ENCODE measurements around the gene POMT2.

Gene POMT2

DNA sequence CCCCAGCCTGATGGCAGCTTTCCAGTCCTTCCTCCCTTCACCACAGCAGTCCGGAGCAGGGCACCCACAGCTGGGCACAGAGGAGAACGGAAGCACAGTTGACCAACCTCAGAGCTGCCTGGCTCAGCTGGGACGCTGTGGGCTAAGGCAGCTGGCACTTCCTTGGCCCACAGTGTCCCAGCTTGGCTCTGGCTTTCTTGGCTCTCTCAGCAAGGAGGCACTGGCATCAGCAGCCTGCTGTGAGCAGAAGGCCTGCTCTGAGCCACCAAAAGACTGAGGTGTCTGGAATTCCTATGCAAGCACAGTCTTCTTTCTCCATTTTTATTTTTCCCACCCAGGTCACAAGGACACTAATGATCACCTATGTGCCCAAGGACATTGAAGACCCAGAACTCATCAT, 82.3 kb downstream of the POMT2 start:
- no peak for DNase-seq

DNA sequence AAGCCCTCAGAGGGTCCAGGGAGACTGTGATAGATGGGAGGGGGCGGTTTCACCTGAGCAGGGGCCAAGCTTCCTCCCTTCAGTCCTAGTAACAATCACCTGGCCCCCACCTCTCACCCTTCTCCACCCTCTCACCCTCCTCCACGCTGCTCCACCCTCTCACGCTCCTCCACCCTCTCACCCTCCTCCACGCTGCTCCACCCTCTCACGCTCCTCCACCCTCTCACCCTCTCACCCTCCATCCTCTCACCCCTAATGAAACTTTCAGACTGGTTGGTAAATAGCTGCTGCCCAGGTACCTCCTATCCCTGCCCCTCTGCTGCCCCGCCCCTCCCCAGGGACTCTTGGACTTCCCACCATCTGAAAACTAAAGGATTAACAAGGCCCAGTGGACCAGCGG, 83.9 kb downstream of the POMT2 start:
- no peak for DNase-seq

DNA sequence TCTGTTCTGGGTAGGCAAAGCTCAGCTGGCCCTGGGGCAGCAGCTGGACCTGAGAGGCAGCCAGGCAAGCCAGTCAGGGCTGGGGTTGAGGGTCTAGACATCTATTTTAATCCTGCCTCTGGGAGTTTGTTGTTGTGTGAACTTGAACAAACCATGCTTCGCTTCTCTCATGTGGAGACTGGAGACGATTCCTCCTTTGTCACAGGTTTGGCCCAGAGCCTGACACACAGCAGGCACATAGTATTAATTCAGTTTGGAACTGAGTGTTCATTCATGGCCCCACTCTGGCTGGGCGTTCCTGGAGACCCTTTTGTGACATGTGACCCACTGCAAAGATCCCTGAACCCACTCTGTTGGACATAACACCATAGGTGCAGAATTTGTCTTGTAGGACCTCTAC, 89.0 kb downstream of the POMT2 start:
- no peak for DNase-seq

DNA sequence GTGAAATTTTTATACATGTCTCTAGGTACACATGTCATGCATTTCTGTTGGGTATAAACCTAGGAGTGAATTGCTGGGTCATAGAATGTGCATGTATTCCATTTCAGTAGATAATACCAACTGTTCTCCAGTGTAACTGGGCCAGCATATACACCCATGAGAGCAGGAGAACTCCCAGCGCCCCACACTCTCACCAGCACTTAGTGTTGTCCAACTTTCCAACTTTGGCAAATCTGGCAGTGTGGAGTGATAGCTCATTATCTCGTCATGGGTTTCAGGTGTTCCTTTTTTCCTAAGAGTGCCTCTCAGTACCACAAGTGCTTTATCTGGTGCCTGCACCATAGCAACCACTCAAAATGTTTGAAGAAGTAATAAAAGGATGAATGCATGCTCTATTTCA, 89.8 kb downstream of the POMT2 start:
- DNase-seq, result no peak

DNA sequence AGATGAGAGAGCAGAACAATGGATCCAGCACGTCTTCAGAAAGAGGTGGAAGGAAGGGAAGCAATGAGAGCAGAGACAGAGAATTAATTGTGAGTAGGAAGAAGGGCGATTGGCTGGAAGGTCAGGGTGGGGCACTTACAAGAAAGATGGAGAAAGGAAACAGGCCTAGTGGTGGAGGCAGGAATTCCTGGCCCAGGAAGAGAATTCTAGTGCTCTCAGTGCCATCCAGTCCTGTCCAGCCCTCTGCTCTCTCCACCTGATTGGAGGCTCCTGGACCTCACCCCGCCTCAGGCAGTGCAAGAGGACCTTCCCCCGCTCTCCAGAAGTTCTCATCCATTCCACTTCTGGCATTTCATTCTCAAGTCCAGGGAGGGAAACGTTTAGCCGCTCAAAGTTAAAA, 92.6 kb downstream of the POMT2 start:
- no peak for DNase-seq

DNA sequence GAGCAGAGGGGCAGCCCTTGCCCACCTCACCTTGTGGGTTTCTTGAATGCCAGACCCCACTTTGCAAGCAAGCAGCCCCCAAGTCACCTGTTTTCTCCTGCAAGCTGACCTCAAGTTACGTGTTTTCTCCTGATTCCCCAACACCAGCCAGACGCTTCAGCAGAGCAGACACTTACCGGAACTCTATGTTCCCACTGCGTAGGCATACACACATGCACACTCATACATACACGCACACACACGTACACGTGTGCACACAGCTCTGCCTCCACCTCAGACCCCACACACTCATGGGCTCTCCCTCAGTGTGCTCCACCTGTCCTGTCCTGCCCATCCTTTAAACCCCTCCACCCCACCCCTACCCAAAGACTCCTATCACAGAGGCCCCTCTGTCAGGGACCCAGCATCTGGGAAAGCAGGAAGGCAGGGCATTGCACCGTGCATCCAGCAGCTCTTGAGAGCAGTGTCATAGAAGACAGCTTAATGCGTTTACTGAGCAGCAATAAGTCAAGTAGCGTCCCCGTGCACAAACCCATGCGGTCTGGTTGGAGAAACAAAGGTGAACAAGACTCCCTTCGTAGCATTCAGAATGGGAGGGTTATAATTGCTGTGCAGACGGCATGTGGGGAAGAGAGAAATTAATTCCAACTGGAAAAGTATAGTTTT, 94.7 kb downstream of the POMT2 start:
- DNase-seq, result no peak

DNA sequence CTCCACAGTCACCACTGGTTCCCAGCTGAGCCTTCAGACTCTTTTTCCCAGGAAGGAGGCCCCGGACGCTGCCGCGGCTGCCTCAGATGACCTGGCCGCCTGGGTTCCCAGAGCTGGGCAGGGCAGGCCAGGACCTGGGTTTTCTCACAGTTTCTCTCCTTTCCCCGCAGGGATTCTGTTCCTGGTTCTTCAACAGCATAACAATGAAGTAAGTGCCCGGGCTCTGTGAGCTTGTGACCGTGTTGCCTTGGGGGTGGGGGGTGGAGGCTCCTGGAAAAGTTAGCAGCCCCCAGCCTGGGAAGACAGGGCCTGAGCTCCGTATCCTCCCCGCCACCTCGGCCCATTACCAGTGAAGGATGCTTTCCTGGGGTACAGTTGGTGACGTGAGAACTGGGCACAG, 95.4 kb downstream of the POMT2 start:
- no peak for DNase-seq
